Measurements from ENCODE around the gene ZFP90.

Gene ZFP90

DNA sequence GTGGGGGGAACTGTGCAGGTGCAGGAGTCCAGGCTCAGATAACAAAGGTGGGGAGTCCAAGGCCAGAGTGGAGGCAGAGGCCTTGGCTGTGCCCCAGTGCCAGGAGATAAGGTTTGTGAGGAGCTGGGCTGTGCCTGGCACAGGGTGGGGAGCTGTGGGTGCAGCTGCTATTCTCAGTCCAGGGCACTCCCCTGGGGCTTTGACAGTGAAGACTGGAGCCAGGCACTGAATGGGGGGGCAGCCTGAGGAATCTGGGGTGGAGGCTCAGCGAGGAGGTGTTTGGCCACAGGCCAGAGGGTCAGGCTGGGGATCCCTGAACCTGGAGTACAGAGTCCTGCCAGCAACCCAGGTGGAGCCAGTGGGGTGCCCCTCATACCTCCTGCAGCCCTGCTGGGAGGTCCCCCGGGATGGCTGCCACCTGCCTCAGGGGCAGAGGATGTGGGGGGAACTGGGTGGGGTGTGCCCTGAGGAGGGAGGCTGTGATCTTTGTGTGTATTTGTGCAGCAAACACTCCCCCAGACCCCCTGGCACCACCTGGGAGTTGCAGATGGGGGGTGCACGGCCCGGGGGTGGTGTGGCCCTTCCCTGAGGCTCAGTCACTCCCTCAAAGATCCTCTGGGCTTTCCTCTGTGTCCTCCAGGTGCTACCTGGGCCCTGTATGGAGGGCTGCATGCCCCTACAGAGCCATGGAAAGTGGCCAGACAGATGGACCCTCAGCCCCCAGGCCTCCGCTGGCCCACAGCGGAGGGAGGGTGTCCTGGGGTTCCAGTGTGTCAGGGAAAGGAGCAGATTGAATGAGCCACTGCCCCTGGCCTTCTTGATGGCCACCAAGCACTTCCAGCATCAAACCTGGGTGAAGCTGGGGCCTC lies 46.3 kb upstream of the ZFP90 start:
- no peak for TF ChIP-seq FOXP2 (optimal IDR thresholded peaks at IDR 0.05; ENCODE audit: borderline replicate concordance, extremely low read depth, extremely low read length, insufficient read depth)
- TF ChIP-seq TAF1 (IDR thresholded peaks at IDR 0.05; ENCODE audit: borderline replicate concordance, insufficient read depth, low read length), result no peak
- no peak for TF ChIP-seq POLR2AphosphoS5 (IDR thresholded peaks at IDR 0.05; ENCODE audit: low read depth, low read length)
- TF ChIP-seq, protein P1, sequence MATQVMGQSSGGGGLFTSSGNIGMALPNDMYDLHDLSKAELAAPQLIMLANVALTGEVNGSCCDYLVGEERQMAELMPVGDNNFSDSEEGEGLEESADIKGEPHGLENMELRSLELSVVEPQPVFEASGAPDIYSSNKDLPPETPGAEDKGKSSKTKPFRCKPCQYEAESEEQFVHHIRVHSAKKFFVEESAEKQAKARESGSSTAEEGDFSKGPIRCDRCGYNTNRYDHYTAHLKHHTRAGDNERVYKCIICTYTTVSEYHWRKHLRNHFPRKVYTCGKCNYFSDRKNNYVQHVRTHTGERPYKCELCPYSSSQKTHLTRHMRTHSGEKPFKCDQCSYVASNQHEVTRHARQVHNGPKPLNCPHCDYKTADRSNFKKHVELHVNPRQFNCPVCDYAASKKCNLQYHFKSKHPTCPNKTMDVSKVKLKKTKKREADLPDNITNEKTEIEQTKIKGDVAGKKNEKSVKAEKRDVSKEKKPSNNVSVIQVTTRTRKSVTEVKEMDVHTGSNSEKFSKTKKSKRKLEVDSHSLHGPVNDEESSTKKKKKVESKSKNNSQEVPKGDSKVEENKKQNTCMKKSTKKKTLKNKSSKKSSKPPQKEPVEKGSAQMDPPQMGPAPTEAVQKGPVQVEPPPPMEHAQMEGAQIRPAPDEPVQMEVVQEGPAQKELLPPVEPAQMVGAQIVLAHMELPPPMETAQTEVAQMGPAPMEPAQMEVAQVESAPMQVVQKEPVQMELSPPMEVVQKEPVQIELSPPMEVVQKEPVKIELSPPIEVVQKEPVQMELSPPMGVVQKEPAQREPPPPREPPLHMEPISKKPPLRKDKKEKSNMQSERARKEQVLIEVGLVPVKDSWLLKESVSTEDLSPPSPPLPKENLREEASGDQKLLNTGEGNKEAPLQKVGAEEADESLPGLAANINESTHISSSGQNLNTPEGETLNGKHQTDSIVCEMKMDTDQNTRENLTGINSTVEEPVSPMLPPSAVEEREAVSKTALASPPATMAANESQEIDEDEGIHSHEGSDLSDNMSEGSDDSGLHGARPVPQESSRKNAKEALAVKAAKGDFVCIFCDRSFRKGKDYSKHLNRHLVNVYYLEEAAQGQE (IDR thresholded peaks at IDR 0.05; ENCODE audit: insufficient read depth in 1 of 2, low read depth in 2 of 2, low read length in 2 of 2), result no peak
- no peak for TF ChIP-seq SIN3A (IDR thresholded peaks at IDR 0.05; ENCODE audit: borderline replicate concordance, insufficient read depth, low read length)

DNA sequence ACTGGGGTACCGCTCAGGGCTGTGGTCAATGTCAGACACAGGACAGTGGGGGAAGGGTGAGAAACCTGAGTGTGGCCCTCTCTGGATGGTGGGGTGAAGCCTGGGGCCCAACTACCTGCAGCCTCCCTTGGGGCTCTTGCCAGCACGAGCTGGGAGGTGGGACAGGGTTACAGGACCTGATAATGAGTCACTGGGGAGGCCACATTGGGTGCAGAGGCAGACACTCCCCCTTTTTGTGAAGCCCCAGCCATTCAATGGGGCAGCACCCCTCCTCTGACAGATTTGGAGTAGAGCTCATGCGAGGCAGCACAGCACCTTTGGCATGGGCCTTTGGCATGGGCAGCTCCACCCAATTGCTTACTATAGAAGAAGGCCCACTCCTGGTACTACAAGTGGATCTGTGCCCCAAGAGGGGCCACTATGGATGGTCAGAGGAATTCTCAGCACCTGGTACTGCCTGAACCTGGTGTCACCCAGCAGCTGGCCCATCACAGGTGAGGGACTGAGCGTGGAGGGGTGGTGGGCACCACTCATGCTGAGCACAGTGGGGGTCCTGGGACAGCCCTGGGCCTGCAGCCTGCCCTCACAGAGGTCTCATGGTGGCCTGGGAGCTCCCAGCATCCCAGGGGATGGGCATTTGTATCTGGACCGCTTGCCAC lies 45.5 kb upstream of the ZFP90 start:
- TF ChIP-seq FOXP2 (optimal IDR thresholded peaks at IDR 0.05; ENCODE audit: borderline replicate concordance, extremely low read depth, extremely low read length, insufficient read depth), result no peak
- no peak for TF ChIP-seq POLR2AphosphoS5 (IDR thresholded peaks at IDR 0.05; ENCODE audit: low read depth, low read length)
- TF ChIP-seq, protein P1 (IDR thresholded peaks at IDR 0.05; ENCODE audit: insufficient read depth in 1 of 2, low read depth in 2 of 2, low read length in 2 of 2), result no peak
- TF ChIP-seq SIN3A (IDR thresholded peaks at IDR 0.05; ENCODE audit: borderline replicate concordance, insufficient read depth, low read length), result no peak

DNA sequence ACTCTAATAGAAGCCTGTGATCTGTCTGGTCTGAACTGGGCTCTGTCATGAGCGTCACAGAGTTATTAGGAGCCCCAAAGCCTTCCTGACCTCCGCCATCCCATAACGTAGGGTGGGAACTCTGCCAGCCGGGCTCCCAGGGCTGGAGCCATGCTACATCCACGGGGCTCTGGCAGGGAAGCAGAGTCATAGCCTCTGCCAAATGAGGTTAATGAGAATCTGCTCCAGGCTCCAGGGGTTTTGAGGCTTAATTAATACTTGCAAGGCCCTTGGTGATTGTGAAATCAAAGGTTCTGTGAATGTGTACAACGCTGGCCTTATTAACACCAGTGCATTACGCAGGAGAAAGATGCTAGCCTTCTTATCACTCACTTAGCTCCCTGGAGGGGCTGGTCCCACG lies 42.4 kb upstream of the ZFP90 start:
- TF ChIP-seq, protein P1 (IDR thresholded peaks at IDR 0.05; ENCODE audit: insufficient read depth in 1 of 2, low read depth in 2 of 2, low read length in 2 of 2), result no peak
- TF ChIP-seq TAF1 (IDR thresholded peaks at IDR 0.05; ENCODE audit: borderline replicate concordance, insufficient read depth, low read length) (no peak), SIN3A (IDR thresholded peaks at IDR 0.05; ENCODE audit: borderline replicate concordance, insufficient read depth, low read length) (no peak), FOXP2 (optimal IDR thresholded peaks at IDR 0.05; ENCODE audit: borderline replicate concordance, extremely low read depth, extremely low read length, insufficient read depth) (no peak)

DNA sequence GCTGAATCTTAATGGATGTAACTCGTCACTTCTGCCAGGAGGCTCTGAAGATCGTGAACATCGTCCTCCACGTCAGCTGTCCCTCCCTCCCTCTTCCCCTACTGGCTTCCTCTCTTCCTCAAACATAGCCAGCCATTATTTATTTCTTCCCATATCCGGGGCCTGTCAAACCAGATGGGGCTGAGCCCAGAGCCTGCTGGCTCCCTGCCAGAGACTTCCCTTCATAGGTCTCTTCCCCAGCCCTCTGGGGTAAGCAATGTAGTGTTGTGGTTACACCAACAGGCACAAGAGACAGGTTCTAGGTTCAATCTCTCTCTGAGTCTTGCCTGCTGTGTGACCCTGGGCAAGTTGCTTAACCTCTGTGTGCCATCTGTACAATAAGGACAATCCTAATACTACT lies 40.1 kb upstream of the ZFP90 start:
- TF ChIP-seq, protein P1 (IDR thresholded peaks at IDR 0.05; ENCODE audit: insufficient read depth in 1 of 2, low read depth in 2 of 2, low read length in 2 of 2), result no peak
- TF ChIP-seq POLR2AphosphoS5 (IDR thresholded peaks at IDR 0.05; ENCODE audit: low read depth, low read length), result no peak
- no peak for TF ChIP-seq TAF1 (IDR thresholded peaks at IDR 0.05; ENCODE audit: borderline replicate concordance, insufficient read depth, low read length)
- no peak for TF ChIP-seq FOXP2 (optimal IDR thresholded peaks at IDR 0.05; ENCODE audit: borderline replicate concordance, extremely low read depth, extremely low read length, insufficient read depth)
- no peak for TF ChIP-seq SIN3A (IDR thresholded peaks at IDR 0.05; ENCODE audit: borderline replicate concordance, insufficient read depth, low read length)
